Prostate gland (tissue), 2 donors: Measurements from ENCODE around the gene EAF2.

Source experiments
- POLR2A ChIP-seq: fragments of 450-650 bp; IDR thresholded peaks from one replicate; pipeline ENCODE4 v1.6.1; 2016; ENCODE audit warnings: antibody characterized with exemption, mild to moderate bottlenecking
- POLR2AphosphoS5 ChIP-seq: sonication (generic); formaldehyde crosslinking; IDR thresholded peaks from one replicate; pipeline ENCODE4 v1.6.1; 2017; ENCODE audit warnings: antibody characterized with exemption
- TF ChIP-seq, protein P1 (sequence below), 4 experiments: fragments of 200-600 bp in 2 of 4; fragments of 450-650 bp in 2 of 4; sonication (generic) in 2 of 4; IDR thresholded peaks; 1 replicate in 3 of 4; 2 replicates in 1 of 4; pipeline ENCODE4 v1.5.1; 2016 to 2019; ENCODE audit warnings: antibody characterized with exemption in 4 of 4, mild to moderate bottlenecking in 2 of 4, moderate library complexity in 2 of 4

DNA sequence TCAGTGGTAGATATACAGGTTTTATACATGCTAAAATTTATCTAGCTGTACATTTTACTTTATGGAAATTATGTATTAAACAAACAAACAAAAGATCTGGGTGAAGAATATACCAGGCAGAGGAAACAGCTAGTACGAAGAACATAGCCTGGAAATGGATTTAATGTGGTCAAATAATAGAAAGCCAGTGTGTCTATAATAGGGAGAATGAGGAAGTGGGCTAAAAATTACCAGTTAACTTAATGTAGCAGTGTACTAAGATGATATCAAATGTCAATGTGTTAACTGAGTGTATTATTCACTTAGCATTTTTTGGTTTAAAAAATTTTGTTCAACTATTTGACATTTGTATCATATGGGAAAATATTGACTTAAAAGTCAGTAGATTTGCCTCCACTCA is 36.4 kb downstream of the EAF2 start:
- TF ChIP-seq, protein P1, sequence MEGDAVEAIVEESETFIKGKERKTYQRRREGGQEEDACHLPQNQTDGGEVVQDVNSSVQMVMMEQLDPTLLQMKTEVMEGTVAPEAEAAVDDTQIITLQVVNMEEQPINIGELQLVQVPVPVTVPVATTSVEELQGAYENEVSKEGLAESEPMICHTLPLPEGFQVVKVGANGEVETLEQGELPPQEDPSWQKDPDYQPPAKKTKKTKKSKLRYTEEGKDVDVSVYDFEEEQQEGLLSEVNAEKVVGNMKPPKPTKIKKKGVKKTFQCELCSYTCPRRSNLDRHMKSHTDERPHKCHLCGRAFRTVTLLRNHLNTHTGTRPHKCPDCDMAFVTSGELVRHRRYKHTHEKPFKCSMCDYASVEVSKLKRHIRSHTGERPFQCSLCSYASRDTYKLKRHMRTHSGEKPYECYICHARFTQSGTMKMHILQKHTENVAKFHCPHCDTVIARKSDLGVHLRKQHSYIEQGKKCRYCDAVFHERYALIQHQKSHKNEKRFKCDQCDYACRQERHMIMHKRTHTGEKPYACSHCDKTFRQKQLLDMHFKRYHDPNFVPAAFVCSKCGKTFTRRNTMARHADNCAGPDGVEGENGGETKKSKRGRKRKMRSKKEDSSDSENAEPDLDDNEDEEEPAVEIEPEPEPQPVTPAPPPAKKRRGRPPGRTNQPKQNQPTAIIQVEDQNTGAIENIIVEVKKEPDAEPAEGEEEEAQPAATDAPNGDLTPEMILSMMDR (IDR thresholded peaks at IDR 0.05) = no peak
- TF ChIP-seq POLR2A (no peak), POLR2AphosphoS5 (no peak)
